H1 (cell line): ENCODE results near the gene EDEM2. TPM values are rescaled to one million over a fixed set of nuclear protein-coding genes. Genes with fewer than 3 reads are reported as not detected.

Experiments used
- CTCF ChIA-PET: fragments of 300-600 bp; sonication (Branson Sonifier 250); formaldehyde crosslinking; loops from one replicate; lab custom pipeline; 2021; ENCODE audit not compliant: partially characterized antibody; lab: Charles Lee
- POLR2A ChIA-PET: fragments of 300-600 bp; sonication (Branson Sonifier 250); formaldehyde crosslinking; loops from one replicate; lab custom pipeline; 2021; ENCODE audit warnings: inconsistent platforms; ENCODE audit not compliant: partially characterized antibody; lab: Charles Lee
- DNase-seq, 2 experiments: peaks; one replicate each; pipeline versions ENCODE4 v3.0.0 to v3.0.0-alpha.2; 2010 to 2022; ENCODE audit warnings: low spot score in 2 of 2, low read depth in 1 of 2, mixed read lengths in 1 of 2
- FAIRE-seq: peaks from 2 replicates; lab custom pipeline; 2011; peaks lifted over from hg19 to GRCh38; lab: Jason Lieb, UNC
- H2AFZ ChIP-seq: 2 replicates; pipeline ENCODE4 v1.8.1; 2012; ENCODE audit warnings: low read length, inconsistent platforms
- H2AK5ac ChIP-seq: 2 replicates; pipeline ENCODE4 v1.6.1; 2013; ENCODE audit warnings: low read depth, low read length
- H2BK120ac ChIP-seq: replicated peaks from 2 replicates; pipeline ENCODE3; 2013; ENCODE audit warnings: low read depth, low read length, inconsistent platforms
- H2BK12ac ChIP-seq: 2 replicates; pipeline ENCODE4 v1.6.1; 2013; ENCODE audit warnings: low read depth, low read length
- H2BK15ac ChIP-seq: 2 replicates; pipeline ENCODE4 v1.6.1; 2013; ENCODE audit warnings: low read length
- H2BK20ac ChIP-seq: 2 replicates; pipeline ENCODE4 v1.6.1; 2013; ENCODE audit warnings: low read length
- H2BK5ac ChIP-seq: 2 replicates; pipeline ENCODE4 v1.6.1; 2013; ENCODE audit warnings: low read depth, low read length
- H3K14ac ChIP-seq: 2 replicates; pipeline ENCODE4 v1.6.1; 2013; ENCODE audit warnings: inconsistent platforms; ENCODE audit not compliant: insufficient read length
- H3K18ac ChIP-seq: 2 replicates; pipeline ENCODE4 v1.6.1; 2013; ENCODE audit warnings: low read length; ENCODE audit errors: extremely low read depth
- H3K23ac ChIP-seq: 2 replicates; pipeline ENCODE4 v1.6.1; 2013; ENCODE audit warnings: inconsistent platforms; ENCODE audit not compliant: insufficient read length
- H3K23me2 ChIP-seq: 2 replicates; pipeline ENCODE4 v1.6.1; 2013; ENCODE audit warnings: low read depth, low read length
- H3K27ac ChIP-seq: 2 replicates; pipeline ENCODE4 v1.6.1; 2011; ENCODE audit warnings: low read depth, low read length, inconsistent platforms
- H3K27me3 ChIP-seq, 4 experiments: replicated peaks in 1 of 4; 1 replicate in 1 of 4; 2 replicates in 3 of 4; pipeline versions ENCODE4 v1.6.1 to v1.8.1; 2011 to 2013; ENCODE audit warnings: low read length in 3 of 4, mild to moderate bottlenecking in 3 of 4, inconsistent platforms in 2 of 4, mixed read lengths in 2 of 4, moderate library complexity in 1 of 4; ENCODE audit not compliant: control insufficient read depth in 3 of 4, insufficient read depth in 3 of 4; ENCODE audit errors: extremely low read depth in 1 of 4
- H3K36me3 ChIP-seq, 4 experiments: 2 replicates each; pipeline versions ENCODE4 v1.6.1 to v1.8.1; 2011 to 2013; ENCODE audit warnings: mild to moderate bottlenecking in 4 of 4, low read length in 3 of 4, moderate library complexity in 2 of 4, control low read depth in 1 of 4, inconsistent platforms in 1 of 4; ENCODE audit not compliant: insufficient read depth in 4 of 4, control insufficient read depth in 2 of 4
- H3K4ac ChIP-seq: replicated peaks from 2 replicates; pipeline ENCODE3; 2013; ENCODE audit warnings: low read length, low read depth, mixed read lengths, inconsistent platforms; ENCODE audit not compliant: insufficient read length
- H3K4me1 ChIP-seq, 4 experiments: replicated peaks in 1 of 4; 1 replicate in 1 of 4; 2 replicates in 3 of 4; pipeline versions ENCODE4 v1.6.1 to v1.8.1; 2011 to 2013; ENCODE audit warnings: low read length in 3 of 4, inconsistent platforms in 2 of 4, mixed read lengths in 1 of 4; ENCODE audit not compliant: insufficient read depth in 4 of 4, control insufficient read depth in 3 of 4
- H3K4me2 ChIP-seq, 2 experiments: 2 replicates each; pipeline versions ENCODE4 v1.6.1 to v1.8.1; 2011 to 2013; ENCODE audit warnings: low read depth in 2 of 2, low read length in 2 of 2, control low read depth in 1 of 2, inconsistent platforms in 1 of 2, mild to moderate bottlenecking in 1 of 2; ENCODE audit not compliant: insufficient read depth in 1 of 2
- H3K4me3 ChIP-seq, 4 experiments: fragments of 200-600, 300-600 bp in 1 of 4; sonication (generic), shearing (Covaris generic), sonication (Bioruptor Twin) in 1 of 4; 2 replicates each; pipeline versions ENCODE4 v1.5.1 to v1.8.1; 2011 to 2016; ENCODE audit warnings: low read length in 4 of 4, low read depth in 3 of 4, control low read depth in 2 of 4, inconsistent platforms in 2 of 4, mild to moderate bottlenecking in 2 of 4, mixed read lengths in 1 of 4, moderate library complexity in 1 of 4; ENCODE audit not compliant: insufficient read depth in 2 of 4; ENCODE audit errors: extremely low read depth in 1 of 4
- H3K56ac ChIP-seq: replicated peaks from 2 replicates; pipeline ENCODE3; 2013; ENCODE audit warnings: low read depth, mild to moderate bottlenecking, mixed read lengths, low read length, inconsistent platforms; ENCODE audit not compliant: insufficient read length
- H3K79me1 ChIP-seq: 2 replicates; pipeline ENCODE4 v1.6.1; 2013; ENCODE audit warnings: low read depth, low read length, control low read depth
- H3K79me2 ChIP-seq, 2 experiments: 2 replicates each; pipeline versions ENCODE4 v1.6.1 to v1.8.1; 2012 to 2013; ENCODE audit warnings: low read length in 2 of 2, mild to moderate bottlenecking in 2 of 2, inconsistent platforms in 1 of 2; ENCODE audit not compliant: insufficient read depth in 2 of 2, control insufficient read depth in 1 of 2
- H3K9ac ChIP-seq, 4 experiments: replicated peaks in 1 of 4; 1 replicate in 1 of 4; 2 replicates in 3 of 4; pipeline versions ENCODE4 v1.6.1 to v1.8.1; 2011 to 2013; ENCODE audit warnings: low read depth in 3 of 4, low read length in 3 of 4, control low read depth in 2 of 4, mild to moderate bottlenecking in 2 of 4, moderate library complexity in 2 of 4, inconsistent platforms in 1 of 4; ENCODE audit errors: extremely low read depth in 1 of 4
- H3K9me3 ChIP-seq, 2 experiments: 2 replicates each; pipeline versions ENCODE4 v1.6.1 to v1.8.1; 2012 to 2013; ENCODE audit warnings: mild to moderate bottlenecking in 2 of 2, moderate library complexity in 2 of 2, control low read depth in 1 of 2, inconsistent platforms in 1 of 2, low read depth in 1 of 2, low read length in 1 of 2, mixed read lengths in 1 of 2; ENCODE audit not compliant: insufficient read depth in 2 of 2
- H4K20me1 ChIP-seq, 2 experiments: replicated peaks in 1 of 2; 2 replicates each; pipeline versions ENCODE3 to v1.8.1; 2011 to 2013; ENCODE audit warnings: inconsistent platforms in 2 of 2, low read length in 2 of 2, mild to moderate bottlenecking in 1 of 2; ENCODE audit not compliant: insufficient read depth in 2 of 2, control insufficient read depth in 1 of 2
- H4K5ac ChIP-seq: 2 replicates; pipeline ENCODE4 v1.6.1; 2013; ENCODE audit warnings: low read length, low read depth, mixed read lengths, inconsistent platforms; ENCODE audit not compliant: insufficient read length
- H4K8ac ChIP-seq: 2 replicates; pipeline ENCODE4 v1.8.0; 2013; ENCODE audit warnings: mild to moderate bottlenecking, moderate library complexity, low read length, inconsistent platforms; ENCODE audit not compliant: insufficient read depth; ENCODE audit errors: extremely low read depth
- H4K91ac ChIP-seq: replicated peaks from 2 replicates; pipeline ENCODE3; 2013; ENCODE audit warnings: low read length, mixed read lengths, inconsistent platforms; ENCODE audit not compliant: insufficient read length
- BACH1 ChIP-seq: IDR thresholded peaks from 2 replicates; pipeline ENCODE4 v1.6.1; 2012; ENCODE audit warnings: low read length, improper control_type of control experiment
- CHD1 ChIP-seq: IDR thresholded peaks from 2 replicates; pipeline ENCODE4 v1.6.1; 2012; ENCODE audit warnings: low read depth, low read length, improper control_type of control experiment
- GTF2F1 ChIP-seq: IDR thresholded peaks from 2 replicates; pipeline ENCODE4 v1.6.1; 2012; ENCODE audit warnings: low read depth, low read length, improper control_type of control experiment, borderline replicate concordance
- KDM1A ChIP-seq: fragments of 200-600, 300-600 bp; sonication (generic); IDR thresholded peaks from 2 replicates; pipeline ENCODE4 v1.7.1; 2016; ENCODE audit warnings: mild to moderate bottlenecking, low read length, borderline replicate concordance
- KDM5A ChIP-seq: fragments of 200-600 bp; IDR thresholded peaks from 2 replicates; pipeline ENCODE4 v1.7.1; 2012; ENCODE audit warnings: mild to moderate bottlenecking, low read length, inconsistent platforms, mixed read lengths
- RXRA ChIP-seq: IDR thresholded peaks from 2 replicates; pipeline ENCODE4 v1.6.1; 2011; ENCODE audit warnings: low read depth, mild to moderate bottlenecking, low read length, moderate library complexity; ENCODE audit not compliant: insufficient read depth
- WGBS, 2 experiments: shearing (Covaris generic) in 1 of 2; methylation state at CpG; one replicate each; pipeline versions ENCODE4 v1.1.6 to v1.1.7; 2013 to 2015; ENCODE audit warnings: low lambda C conversion rate in 2 of 2, mixed read lengths in 2 of 2, inconsistent platforms in 1 of 2, low coverage in 1 of 2, missing lambda C conversion rate in 1 of 2; ENCODE audit not compliant: insufficient replicate concordance in 2 of 2, insufficient coverage in 1 of 2, insufficient read length in 1 of 2; ENCODE audit errors: extremely low coverage in 1 of 2, missing lambda C conversion rate in 1 of 2; 5-methylcytosine and 5-hydroxymethylcytosine counted together
- polyA plus RNA-seq, 7 experiments: library from polyadenylated mRNA; depleted of rRNA in 3 of 7; stranded (reverse) in 5 of 7; unstranded in 2 of 7; fragments of >200 nt in 5 of 7; fragments of 200-250 nt in 2 of 7; gene quantifications; 1 replicate in 5 of 7; 2 replicates in 1 of 7; 4 replicates in 1 of 7; pipeline versions ENCODE4 v1.2.1 to v1.2.3, GENCODE V29; 2011 to 2013; ENCODE audit warnings: missing spikeins in 2 of 7, mixed read lengths in 2 of 7
- total RNA-seq: library from RNA; stranded (reverse); fragmentation: NEBNext Ultra II Directional; extraction: Animal tissue kit (Norgen Biotek cat#: 25700); gene quantifications from 2 replicates; pipeline ENCODE4 v1.2.1, GENCODE V29; 2021

EDEM2 gene
- total and polyA plus RNA-seq, 2 of the 8 experiments (the other 6 are each of a cell fraction or from before 2014, with no cell fraction given): 15.2 to 19.6 TPM

DNA sequence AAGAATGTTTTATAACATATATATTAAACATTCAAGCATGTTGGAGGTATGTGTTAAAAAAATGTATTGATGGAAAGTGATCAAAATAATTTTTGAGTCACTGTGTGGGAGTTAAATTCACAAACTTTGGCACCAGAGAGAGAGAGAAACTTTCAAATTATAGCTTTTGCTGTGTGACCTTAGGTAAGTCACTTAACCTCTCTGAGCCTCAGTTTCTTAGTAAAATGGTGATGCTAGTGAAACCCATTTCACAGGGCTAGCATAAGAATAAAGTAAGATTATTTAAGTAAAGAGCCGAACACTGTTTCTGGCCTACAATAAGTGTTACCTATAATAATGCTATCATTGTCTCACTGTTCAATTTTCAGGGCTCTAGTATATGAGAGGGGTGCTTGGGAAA is 20.7 kb upstream of the EDEM2 start:
- H2BK120ac ChIP-seq: no peak overlapping the region
- no peaks in the 10 kb centered on the region for H3K79me2 ChIP-seq
- no peak overlapping the region for H3K4me2 ChIP-seq
- no peak overlapping the region for H4K8ac ChIP-seq
- no peak overlapping the region for H4K5ac ChIP-seq
- H3K56ac ChIP-seq: no peak overlapping the region
- H3K4me3 ChIP-seq: no peak overlapping the region
- 86% methylated on average over 1 of the region's 1 CpG; no CpG with 5 or more reads in 1 of the 2 experiments for WGBS, 2 experiments
- no peak overlapping the region for H3K9ac ChIP-seq
- ChIA-PET POLR2A (no interaction called here), CTCF (interaction anchor here (3.0 kb wide), 1 partner anchor 40 kb away, joined by 11 read pairs; no protein-coding TSS in a partner anchor)
- no peak for DNase-seq
- peaks cover 6% of the 10 kb centered on the region; the same call in 1 of the 2 replicates for H3K23me2 ChIP-seq
- FAIRE-seq: no peak
- H3K79me1 ChIP-seq: no peaks in the 10 kb centered on the region
- no peak overlapping the region for H4K91ac ChIP-seq
- no peak overlapping the region for H2BK5ac ChIP-seq
- H3K9me3 ChIP-seq: no peaks in the 10 kb centered on the region
- no peak overlapping the region for H2BK12ac ChIP-seq
- no peaks in the 10 kb centered on the region; a peak in 2 of 7 replicates for H3K27me3 ChIP-seq
- TF ChIP-seq BACH1: no peak
- TF ChIP-seq RXRA: no peak
- TF ChIP-seq KDM5A: no peak
- no peak for TF ChIP-seq GTF2F1
- peak; percentile 86 for TF ChIP-seq KDM1A
- TF ChIP-seq CHD1: no peak
- H3K4ac ChIP-seq: no peak overlapping the region
- H3K14ac ChIP-seq: no peak overlapping the region
- H3K36me3 ChIP-seq: no peaks in the 10 kb centered on the region
- H3K23ac ChIP-seq: no peak overlapping the region
- no peak overlapping the region for H3K18ac ChIP-seq
- H2AK5ac ChIP-seq: no peak overlapping the region
- peaks cover 3 to 11% (median 8%) of the 10 kb centered on the region in 4 experiments for H3K4me1 ChIP-seq
- no peaks in the 10 kb centered on the region for H4K20me1 ChIP-seq
- no peak overlapping the region for H2BK15ac ChIP-seq
- H2AFZ ChIP-seq: no peak overlapping the region
- H3K27ac ChIP-seq: no peak overlapping the region
- H2BK20ac ChIP-seq: no peak overlapping the region
